ENCODE measurements around the gene STAB2.
A peak's percentile ranks its signal among the peaks of the same experiment; 100 is the strongest.

STAB2 gene

DNA sequence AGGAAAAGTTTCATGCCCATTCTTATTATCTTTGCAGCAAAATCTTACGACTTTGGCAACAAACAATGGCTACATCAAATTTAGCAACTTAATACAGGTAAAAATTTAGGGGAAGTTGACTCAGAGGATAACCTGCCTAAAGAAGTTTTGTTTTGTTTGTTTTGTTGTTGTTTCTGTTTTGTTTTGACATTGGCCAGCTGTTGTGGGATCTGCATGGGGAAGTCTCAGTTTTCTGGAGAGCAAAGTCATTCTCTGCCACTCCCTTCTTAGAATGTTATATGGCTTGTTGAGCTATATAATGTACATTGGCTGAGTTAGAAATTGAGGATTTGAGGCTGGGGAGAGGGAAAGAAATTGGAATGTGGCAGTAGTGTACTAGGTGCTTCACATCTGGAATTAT, 144.5 kb downstream of the STAB2 start:
- in situ Hi-C loops (cut with MboI; ENCODE audit: low sequenced_read_pairs): no loop called here
- H3K36me3 ChIP-seq (replicated peaks): no peaks in the 10 kb centered on the region

DNA sequence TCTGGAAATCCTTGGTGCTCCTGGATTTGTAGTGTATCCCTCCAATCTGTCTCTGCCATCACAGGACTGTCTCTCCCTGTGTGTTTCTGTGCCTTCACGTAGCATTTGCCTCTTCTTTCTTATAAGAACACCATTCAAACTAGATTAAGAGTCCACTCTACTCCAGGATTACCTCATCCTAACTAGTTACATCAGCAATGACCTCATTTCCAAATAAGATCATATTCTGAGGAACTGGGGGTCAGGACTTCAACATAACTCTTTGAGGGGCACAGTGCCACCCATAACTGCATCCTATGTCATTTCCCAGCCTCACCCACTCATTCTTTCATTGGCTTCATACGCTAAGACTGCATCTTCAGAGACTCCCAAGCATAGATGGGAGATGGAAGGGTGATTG, 147.8 kb downstream of the STAB2 start:
- no peaks in the 10 kb centered on the region for H3K36me3 ChIP-seq (replicated peaks)
- peaks cover 10% of the 10 kb centered on the region for H3K27me3 ChIP-seq (ENCODE audit: low read depth)
- DNase-seq (ENCODE audit: low spot score in 2 of 2): no peak
- H3K4me3 ChIP-seq: no peak overlapping the region
- no peaks in the 10 kb centered on the region for H3K4me1 ChIP-seq
- in situ Hi-C loops (cut with MboI; ENCODE audit: low sequenced_read_pairs): no loop called here
- H3K9me3 ChIP-seq: no peaks in the 10 kb centered on the region

More for the DNA sequence above, 144.5 kb downstream of the STAB2 start:
- no peaks in the 10 kb centered on the region for H3K4me1 ChIP-seq
- no peak for DNase-seq (ENCODE audit: low spot score in 2 of 2)
- no peaks in the 10 kb centered on the region for H3K9me3 ChIP-seq
- H3K27me3 ChIP-seq (ENCODE audit: low read depth): peaks cover 10% of the 10 kb centered on the region
- no peak overlapping the region for H3K4me3 ChIP-seq

- Histone ChIP-seq H3K36me3 (replicated peaks) (no peaks in the 10 kb centered on the region), H3K4me1 (no peaks in the 10 kb centered on the region), H3K9me3 (no peaks in the 10 kb centered on the region), H3K27me3 (ENCODE audit: low read depth) (peaks cover 10% of the 10 kb centered on the region), H3K4me3 (no peak overlapping the region)
- DNase-seq (ENCODE audit: low spot score in 2 of 2): no peak
- in situ Hi-C loops (cut with MboI; ENCODE audit: low sequenced_read_pairs): no loop called here
Measured at GRCh38 chr12:103735291-103735690, 148.2 kb downstream of the STAB2 start.

DNA sequence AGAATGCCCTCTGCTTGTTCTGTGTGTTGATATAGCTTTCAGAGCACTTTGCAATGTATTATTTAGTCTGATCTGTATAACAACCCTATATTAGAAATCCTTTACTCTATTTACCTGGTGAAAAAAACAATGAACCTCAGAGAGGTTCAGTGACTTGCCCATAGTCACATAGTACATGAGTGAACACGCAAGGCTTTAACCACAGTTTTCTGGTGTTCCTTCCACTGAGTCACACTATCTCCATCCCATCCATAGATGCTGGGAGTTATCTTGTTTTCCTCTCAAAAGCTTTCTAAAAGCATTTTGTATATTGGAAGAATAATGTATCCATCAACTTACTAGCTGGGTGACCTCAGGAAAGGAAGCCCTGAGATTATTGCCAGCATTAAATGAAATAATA, 149.5 kb downstream of the STAB2 start:
- Histone ChIP-seq H3K9me3 (no peaks in the 10 kb centered on the region), H3K36me3 (replicated peaks) (no peaks in the 10 kb centered on the region), H3K4me3 (no peak overlapping the region), H3K27me3 (ENCODE audit: low read depth) (peaks cover 10% of the 10 kb centered on the region), H3K4me1 (no peaks in the 10 kb centered on the region)
- in situ Hi-C loops (cut with MboI; ENCODE audit: low sequenced_read_pairs): no loop called here
- no peak for DNase-seq (ENCODE audit: low spot score in 2 of 2)

- in situ Hi-C loops (cut with MboI; ENCODE audit: low sequenced_read_pairs): no loop called here
- Histone ChIP-seq H3K27me3 (ENCODE audit: low read depth) (peaks cover 10% of the 10 kb centered on the region), H3K9me3 (no peaks in the 10 kb centered on the region), H3K4me1 (no peaks in the 10 kb centered on the region), H3K36me3 (replicated peaks) (no peaks in the 10 kb centered on the region), H3K4me3 (no peak overlapping the region)
- no peak for DNase-seq (ENCODE audit: low spot score in 2 of 2)
Measured at GRCh38 chr12:103737881-103738280, 150.8 kb downstream of the STAB2 start.

- in situ Hi-C loops (cut with MboI; ENCODE audit: low sequenced_read_pairs): no loop called here
- H3K27me3 ChIP-seq (ENCODE audit: low read depth): no peaks in the 10 kb centered on the region; the same call in none of the 2 replicates
- DNase-seq (ENCODE audit: low spot score in 2 of 2): no peak
- H3K9me3 ChIP-seq: no peaks in the 10 kb centered on the region
- H3K4me3 ChIP-seq: no peak overlapping the region
- no peaks in the 10 kb centered on the region for H3K4me1 ChIP-seq
- H3K36me3 ChIP-seq (replicated peaks): no peaks in the 10 kb centered on the region
Measured at GRCh38 chr12:103742349-103742932, 155.4 kb downstream of the STAB2 start.

DNA sequence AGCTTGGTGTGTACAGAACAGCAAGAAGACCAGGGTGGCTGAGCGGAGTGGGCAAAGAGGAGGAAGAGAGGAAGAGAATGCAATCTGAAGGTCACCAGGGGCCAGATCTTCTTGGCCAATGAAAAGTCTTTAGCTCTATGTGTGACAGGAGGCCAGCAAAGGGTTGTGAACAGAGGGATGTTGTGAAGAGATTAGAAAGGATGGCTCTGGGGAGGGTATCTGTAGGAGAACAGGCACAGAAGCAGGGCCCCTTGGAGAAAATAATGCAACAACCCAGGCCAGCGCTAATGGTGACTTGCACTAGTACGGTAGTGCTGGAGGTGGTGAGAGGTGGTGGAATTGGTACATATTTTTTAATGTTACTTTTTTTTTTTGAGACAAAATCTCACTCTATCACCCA, 156.7 kb downstream of the STAB2 start:
- H3K27me3 ChIP-seq (ENCODE audit: low read depth): no peaks in the 10 kb centered on the region; the same call in 1 of the 2 replicates
- H3K4me1 ChIP-seq: no peaks in the 10 kb centered on the region
- no peak overlapping the region for H3K4me3 ChIP-seq
- no peaks in the 10 kb centered on the region for H3K36me3 ChIP-seq (replicated peaks)
- in situ Hi-C loops (cut with MboI; ENCODE audit: low sequenced_read_pairs): no loop called here
- no peaks in the 10 kb centered on the region for H3K9me3 ChIP-seq
- DNase-seq (ENCODE audit: low spot score in 2 of 2): no peak

- no peak for DNase-seq (ENCODE audit: low spot score in 2 of 2)
- Histone ChIP-seq H3K4me1 (no peaks in the 10 kb centered on the region), H3K27me3 (ENCODE audit: low read depth) (no peaks in the 10 kb centered on the region), H3K4me3 (no peak overlapping the region), H3K36me3 (replicated peaks) (no peaks in the 10 kb centered on the region), H3K9me3 (no peaks in the 10 kb centered on the region)
- in situ Hi-C loops (cut with MboI; ENCODE audit: low sequenced_read_pairs): no loop called here
Measured at GRCh38 chr12:103745962-103746361, 158.9 kb downstream of the STAB2 start.

DNA sequence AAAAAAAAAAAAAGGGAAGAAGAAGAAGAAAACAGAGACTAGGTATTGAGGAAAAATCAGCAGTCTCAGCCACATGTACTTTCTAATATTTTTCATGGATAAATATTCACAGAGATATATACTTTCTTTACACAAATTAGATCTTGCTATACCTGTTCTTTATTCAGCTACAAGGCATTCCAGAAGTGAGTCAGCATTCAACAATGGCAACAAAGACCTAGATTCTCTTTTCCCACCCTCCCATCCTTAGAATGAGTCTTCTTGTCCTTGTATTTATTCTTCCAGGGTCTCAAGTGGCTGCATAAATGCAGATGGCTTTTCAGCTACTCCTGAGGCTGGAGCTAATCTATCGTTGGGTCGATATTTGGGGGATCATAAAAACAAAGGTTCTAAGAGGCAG, 160.9 kb downstream of the STAB2 start:
- no peaks in the 10 kb centered on the region for H3K9me3 ChIP-seq
- in situ Hi-C loops (cut with MboI; ENCODE audit: low sequenced_read_pairs): no loop called here
- no peaks in the 10 kb centered on the region for H3K36me3 ChIP-seq (replicated peaks)
- no peaks in the 10 kb centered on the region for H3K4me1 ChIP-seq
- H3K27me3 ChIP-seq (ENCODE audit: low read depth): no peaks in the 10 kb centered on the region
- DNase-seq (ENCODE audit: low spot score in 2 of 2): no peak
- H3K4me3 ChIP-seq: no peak overlapping the region

- no peak overlapping the region for H3K4me3 ChIP-seq
- no peaks in the 10 kb centered on the region for H3K27me3 ChIP-seq (ENCODE audit: low read depth)
- no peak for DNase-seq (ENCODE audit: low spot score in 2 of 2)
- H3K36me3 ChIP-seq (replicated peaks): no peaks in the 10 kb centered on the region
- in situ Hi-C loops (cut with MboI; ENCODE audit: low sequenced_read_pairs): no loop called here
- no peaks in the 10 kb centered on the region for H3K9me3 ChIP-seq
- no peaks in the 10 kb centered on the region for H3K4me1 ChIP-seq
Measured at GRCh38 chr12:103748875-103749274, 161.8 kb downstream of the STAB2 start.

- peak in 1 of 2 experiments; percentile 23 for DNase-seq (ENCODE audit: low spot score in 2 of 2)
- in situ Hi-C loops (cut with MboI; ENCODE audit: low sequenced_read_pairs): no loop called here
- H3K27me3 ChIP-seq (ENCODE audit: low read depth): no peaks in the 10 kb centered on the region
- no peaks in the 10 kb centered on the region for H3K9me3 ChIP-seq
- H3K36me3 ChIP-seq (replicated peaks): no peaks in the 10 kb centered on the region
- H3K4me1 ChIP-seq: no peaks in the 10 kb centered on the region
- no peak overlapping the region for H3K4me3 ChIP-seq
Measured at GRCh38 chr12:103751171-103751570, 164.1 kb downstream of the STAB2 start.

- Histone ChIP-seq H3K9me3 (no peaks in the 10 kb centered on the region), H3K4me3 (no peak overlapping the region), H3K36me3 (replicated peaks) (no peaks in the 10 kb centered on the region), H3K4me1 (no peaks in the 10 kb centered on the region), H3K27me3 (ENCODE audit: low read depth) (no peaks in the 10 kb centered on the region)
- DNase-seq (ENCODE audit: low spot score in 2 of 2): no peak
- in situ Hi-C loops (cut with MboI; ENCODE audit: low sequenced_read_pairs): no loop called here
Measured at GRCh38 chr12:103751600-103751999, 164.5 kb downstream of the STAB2 start.

DNA sequence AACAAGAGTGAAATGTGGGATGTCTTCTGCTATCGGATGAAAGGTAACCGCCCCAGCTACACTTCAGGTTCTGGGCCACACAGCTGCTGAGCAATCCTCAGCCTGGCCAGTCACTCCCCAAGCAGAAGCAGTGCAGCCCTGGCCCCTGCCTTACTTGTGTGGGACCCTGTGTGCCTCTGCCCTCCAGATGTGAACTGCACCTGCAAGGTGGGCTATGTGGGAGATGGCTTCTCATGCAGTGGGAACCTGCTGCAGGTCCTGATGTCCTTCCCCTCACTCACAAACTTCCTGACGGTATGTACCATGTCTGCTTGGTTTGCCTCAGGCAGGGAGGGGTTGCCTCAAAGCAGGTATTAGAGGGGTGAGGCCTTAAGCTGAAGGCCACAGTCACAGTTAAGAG, 168.4 kb downstream of the STAB2 start:
- Histone ChIP-seq H3K27me3 (ENCODE audit: low read depth) (no peaks in the 10 kb centered on the region), H3K4me1 (no peaks in the 10 kb centered on the region), H3K9me3 (no peaks in the 10 kb centered on the region), H3K4me3 (no peak overlapping the region), H3K36me3 (replicated peaks) (no peaks in the 10 kb centered on the region)
- DNase-seq (ENCODE audit: low spot score in 2 of 2): no peak
- in situ Hi-C loops (cut with MboI; ENCODE audit: low sequenced_read_pairs): no loop called here

DNA sequence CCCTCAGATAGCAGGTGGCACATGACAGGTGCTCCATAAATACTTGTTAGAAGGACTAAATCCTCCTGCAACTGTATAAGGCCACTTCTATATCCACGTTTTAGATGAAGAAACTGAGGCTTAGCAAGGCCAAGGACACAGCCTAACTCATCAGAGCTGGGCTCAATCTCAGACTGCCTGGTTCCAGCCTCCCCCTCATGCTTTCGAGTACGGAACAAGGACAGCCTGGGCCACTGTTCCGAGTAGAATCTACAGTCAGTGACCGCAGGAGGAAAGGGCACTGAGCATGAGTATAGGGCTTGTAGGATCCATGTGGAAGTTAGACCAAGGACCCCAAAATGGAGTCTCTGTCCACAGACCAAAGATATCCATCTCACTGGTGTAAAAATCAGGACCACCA, 169.4 kb downstream of the STAB2 start:
- H3K27me3 ChIP-seq (ENCODE audit: low read depth): no peaks in the 10 kb centered on the region
- H3K4me1 ChIP-seq: no peaks in the 10 kb centered on the region
- no peaks in the 10 kb centered on the region for H3K9me3 ChIP-seq
- DNase-seq (ENCODE audit: low spot score in 2 of 2): no peak
- no peaks in the 10 kb centered on the region for H3K36me3 ChIP-seq (replicated peaks)
- no peak overlapping the region for H3K4me3 ChIP-seq
- in situ Hi-C loops (cut with MboI; ENCODE audit: low sequenced_read_pairs): no loop called here

- H3K36me3 ChIP-seq (replicated peaks): no peaks in the 10 kb centered on the region
- in situ Hi-C loops (cut with MboI; ENCODE audit: low sequenced_read_pairs): no loop called here
- DNase-seq (ENCODE audit: low spot score in 2 of 2): no peak
- H3K27me3 ChIP-seq (ENCODE audit: low read depth): no peaks in the 10 kb centered on the region
- H3K9me3 ChIP-seq: no peaks in the 10 kb centered on the region
- no peaks in the 10 kb centered on the region for H3K4me1 ChIP-seq
- H3K4me3 ChIP-seq: no peak overlapping the region
Measured at GRCh38 chr12:103757248-103757647, 170.2 kb downstream of the STAB2 start.
